GM12891 (cell line): ENCODE measurements around the gene NBL1.

ENCODE experiments used
- PAX5 ChIP-seq: IDR thresholded peaks from 2 replicates; pipeline ENCODE4 v1.6.1; 2011; ENCODE audit warnings: low read length, moderate library complexity, mild to moderate bottlenecking; ENCODE audit not compliant: insufficient read depth, severe bottlenecking
- POLR2A ChIP-seq: IDR thresholded peaks from 2 replicates; pipeline ENCODE4 v1.6.1; 2011; ENCODE audit warnings: low read depth, low read length, control low read depth
- POLR2AphosphoS5 ChIP-seq: IDR thresholded peaks from 2 replicates; pipeline ENCODE4 v1.6.1; 2011; ENCODE audit warnings: low read depth, low read length, control low read depth
- TAF1 ChIP-seq: IDR thresholded peaks from 2 replicates; pipeline ENCODE4 v1.6.1; 2011; ENCODE audit warnings: low read depth, low read length, control low read depth

DNA sequence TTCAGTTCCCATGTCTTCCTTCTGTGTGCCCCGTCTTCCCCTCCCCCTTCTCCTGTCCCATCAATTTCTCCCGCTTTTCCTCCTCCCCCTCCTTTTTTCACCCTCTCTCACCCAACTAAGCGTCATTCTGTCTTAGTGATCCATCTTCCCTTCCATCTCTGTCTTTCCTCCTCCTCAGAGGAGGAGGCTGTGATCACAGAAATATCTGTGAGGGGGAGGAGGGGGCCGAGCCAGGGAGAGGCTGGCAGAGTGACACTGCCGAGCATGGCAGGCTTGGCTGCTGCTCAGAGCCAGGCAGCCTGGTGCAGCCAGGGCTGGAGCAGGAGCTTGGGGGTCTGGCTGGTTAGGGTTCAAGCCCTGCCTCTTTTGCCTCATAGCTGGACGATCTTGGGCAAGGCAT is 28.1 kb downstream of the NBL1 start:
- TF ChIP-seq POLR2AphosphoS5 (no peak), POLR2A (no peak), TAF1 (no peak), PAX5 (no peak)
